H1 (cell line): Measurements from ENCODE around the gene P3H4. TPM values are rescaled to one million over a fixed set of nuclear protein-coding genes. Genes with fewer than 3 reads are reported as not detected.

Experiments used
- CTCF ChIA-PET: fragments of 300-600 bp; sonication (Branson Sonifier 250); formaldehyde crosslinking; loops from one replicate; lab custom pipeline; 2021; ENCODE audit not compliant: partially characterized antibody; lab: Charles Lee
- POLR2A ChIA-PET: fragments of 300-600 bp; sonication (Branson Sonifier 250); formaldehyde crosslinking; loops from one replicate; lab custom pipeline; 2021; ENCODE audit warnings: inconsistent platforms; ENCODE audit not compliant: partially characterized antibody; lab: Charles Lee
- DNase-seq, 2 experiments: peaks; one replicate each; pipeline versions ENCODE4 v3.0.0 to v3.0.0-alpha.2; 2010 to 2022; ENCODE audit warnings: low spot score in 2 of 2, low read depth in 1 of 2, mixed read lengths in 1 of 2
- FAIRE-seq: peaks from 2 replicates; lab custom pipeline; 2011; peaks lifted over from hg19 to GRCh38; lab: Jason Lieb, UNC
- H2AFZ ChIP-seq: 2 replicates; pipeline ENCODE4 v1.8.1; 2012; ENCODE audit warnings: low read length, inconsistent platforms
- H2AK5ac ChIP-seq: 2 replicates; pipeline ENCODE4 v1.6.1; 2013; ENCODE audit warnings: low read depth, low read length
- H2BK120ac ChIP-seq: replicated peaks from 2 replicates; pipeline ENCODE3; 2013; ENCODE audit warnings: low read depth, low read length, inconsistent platforms
- H2BK12ac ChIP-seq: 2 replicates; pipeline ENCODE4 v1.6.1; 2013; ENCODE audit warnings: low read depth, low read length
- H2BK15ac ChIP-seq: 2 replicates; pipeline ENCODE4 v1.6.1; 2013; ENCODE audit warnings: low read length
- H2BK20ac ChIP-seq: 2 replicates; pipeline ENCODE4 v1.6.1; 2013; ENCODE audit warnings: low read length
- H2BK5ac ChIP-seq: 2 replicates; pipeline ENCODE4 v1.6.1; 2013; ENCODE audit warnings: low read depth, low read length
- H3K14ac ChIP-seq: 2 replicates; pipeline ENCODE4 v1.6.1; 2013; ENCODE audit warnings: inconsistent platforms; ENCODE audit not compliant: insufficient read length
- H3K18ac ChIP-seq: 2 replicates; pipeline ENCODE4 v1.6.1; 2013; ENCODE audit warnings: low read length; ENCODE audit errors: extremely low read depth
- H3K23ac ChIP-seq: 2 replicates; pipeline ENCODE4 v1.6.1; 2013; ENCODE audit warnings: inconsistent platforms; ENCODE audit not compliant: insufficient read length
- H3K23me2 ChIP-seq: 2 replicates; pipeline ENCODE4 v1.6.1; 2013; ENCODE audit warnings: low read depth, low read length
- H3K27ac ChIP-seq: 2 replicates; pipeline ENCODE4 v1.6.1; 2011; ENCODE audit warnings: low read depth, low read length, inconsistent platforms
- H3K27me3 ChIP-seq, 4 experiments: replicated peaks in 1 of 4; 1 replicate in 1 of 4; 2 replicates in 3 of 4; pipeline versions ENCODE4 v1.6.1 to v1.8.1; 2011 to 2013; ENCODE audit warnings: low read length in 3 of 4, mild to moderate bottlenecking in 3 of 4, inconsistent platforms in 2 of 4, mixed read lengths in 2 of 4, moderate library complexity in 1 of 4; ENCODE audit not compliant: control insufficient read depth in 3 of 4, insufficient read depth in 3 of 4; ENCODE audit errors: extremely low read depth in 1 of 4
- H3K36me3 ChIP-seq, 4 experiments: 2 replicates each; pipeline versions ENCODE4 v1.6.1 to v1.8.1; 2011 to 2013; ENCODE audit warnings: mild to moderate bottlenecking in 4 of 4, low read length in 3 of 4, moderate library complexity in 2 of 4, control low read depth in 1 of 4, inconsistent platforms in 1 of 4; ENCODE audit not compliant: insufficient read depth in 4 of 4, control insufficient read depth in 2 of 4
- H3K4ac ChIP-seq: replicated peaks from 2 replicates; pipeline ENCODE3; 2013; ENCODE audit warnings: low read length, low read depth, mixed read lengths, inconsistent platforms; ENCODE audit not compliant: insufficient read length
- H3K4me1 ChIP-seq, 4 experiments: replicated peaks in 1 of 4; 1 replicate in 1 of 4; 2 replicates in 3 of 4; pipeline versions ENCODE4 v1.6.1 to v1.8.1; 2011 to 2013; ENCODE audit warnings: low read length in 3 of 4, inconsistent platforms in 2 of 4, mixed read lengths in 1 of 4; ENCODE audit not compliant: insufficient read depth in 4 of 4, control insufficient read depth in 3 of 4
- H3K4me2 ChIP-seq, 2 experiments: 2 replicates each; pipeline versions ENCODE4 v1.6.1 to v1.8.1; 2011 to 2013; ENCODE audit warnings: low read depth in 2 of 2, low read length in 2 of 2, control low read depth in 1 of 2, inconsistent platforms in 1 of 2, mild to moderate bottlenecking in 1 of 2; ENCODE audit not compliant: insufficient read depth in 1 of 2
- H3K4me3 ChIP-seq, 4 experiments: fragments of 200-600, 300-600 bp in 1 of 4; sonication (generic), shearing (Covaris generic), sonication (Bioruptor Twin) in 1 of 4; 2 replicates each; pipeline versions ENCODE4 v1.5.1 to v1.8.1; 2011 to 2016; ENCODE audit warnings: low read length in 4 of 4, low read depth in 3 of 4, control low read depth in 2 of 4, inconsistent platforms in 2 of 4, mild to moderate bottlenecking in 2 of 4, mixed read lengths in 1 of 4, moderate library complexity in 1 of 4; ENCODE audit not compliant: insufficient read depth in 2 of 4; ENCODE audit errors: extremely low read depth in 1 of 4
- H3K56ac ChIP-seq: replicated peaks from 2 replicates; pipeline ENCODE3; 2013; ENCODE audit warnings: low read depth, mild to moderate bottlenecking, mixed read lengths, low read length, inconsistent platforms; ENCODE audit not compliant: insufficient read length
- H3K79me1 ChIP-seq: 2 replicates; pipeline ENCODE4 v1.6.1; 2013; ENCODE audit warnings: low read depth, low read length, control low read depth
- H3K79me2 ChIP-seq, 2 experiments: 2 replicates each; pipeline versions ENCODE4 v1.6.1 to v1.8.1; 2012 to 2013; ENCODE audit warnings: low read length in 2 of 2, mild to moderate bottlenecking in 2 of 2, inconsistent platforms in 1 of 2; ENCODE audit not compliant: insufficient read depth in 2 of 2, control insufficient read depth in 1 of 2
- H3K9ac ChIP-seq, 4 experiments: replicated peaks in 1 of 4; 1 replicate in 1 of 4; 2 replicates in 3 of 4; pipeline versions ENCODE4 v1.6.1 to v1.8.1; 2011 to 2013; ENCODE audit warnings: low read depth in 3 of 4, low read length in 3 of 4, control low read depth in 2 of 4, mild to moderate bottlenecking in 2 of 4, moderate library complexity in 2 of 4, inconsistent platforms in 1 of 4; ENCODE audit errors: extremely low read depth in 1 of 4
- H3K9me3 ChIP-seq, 2 experiments: 2 replicates each; pipeline versions ENCODE4 v1.6.1 to v1.8.1; 2012 to 2013; ENCODE audit warnings: mild to moderate bottlenecking in 2 of 2, moderate library complexity in 2 of 2, control low read depth in 1 of 2, inconsistent platforms in 1 of 2, low read depth in 1 of 2, low read length in 1 of 2, mixed read lengths in 1 of 2; ENCODE audit not compliant: insufficient read depth in 2 of 2
- H4K20me1 ChIP-seq, 2 experiments: replicated peaks in 1 of 2; 2 replicates each; pipeline versions ENCODE3 to v1.8.1; 2011 to 2013; ENCODE audit warnings: inconsistent platforms in 2 of 2, low read length in 2 of 2, mild to moderate bottlenecking in 1 of 2; ENCODE audit not compliant: insufficient read depth in 2 of 2, control insufficient read depth in 1 of 2
- H4K5ac ChIP-seq: 2 replicates; pipeline ENCODE4 v1.6.1; 2013; ENCODE audit warnings: low read length, low read depth, mixed read lengths, inconsistent platforms; ENCODE audit not compliant: insufficient read length
- H4K8ac ChIP-seq: 2 replicates; pipeline ENCODE4 v1.8.0; 2013; ENCODE audit warnings: mild to moderate bottlenecking, moderate library complexity, low read length, inconsistent platforms; ENCODE audit not compliant: insufficient read depth; ENCODE audit errors: extremely low read depth
- H4K91ac ChIP-seq: replicated peaks from 2 replicates; pipeline ENCODE3; 2013; ENCODE audit warnings: low read length, mixed read lengths, inconsistent platforms; ENCODE audit not compliant: insufficient read length
- CHD2 ChIP-seq: IDR thresholded peaks from 2 replicates; pipeline ENCODE4 v1.6.1; 2012; ENCODE audit warnings: low read length, improper control_type of control experiment
- TEAD4 ChIP-seq: IDR thresholded peaks from 2 replicates; pipeline ENCODE4 v1.6.1; 2012; ENCODE audit warnings: low read depth, low read length, inconsistent platforms, mixed read lengths
- WGBS, 2 experiments: shearing (Covaris generic) in 1 of 2; methylation state at CpG; one replicate each; pipeline versions ENCODE4 v1.1.6 to v1.1.7; 2013 to 2015; ENCODE audit warnings: low lambda C conversion rate in 2 of 2, mixed read lengths in 2 of 2, inconsistent platforms in 1 of 2, low coverage in 1 of 2, missing lambda C conversion rate in 1 of 2; ENCODE audit not compliant: insufficient replicate concordance in 2 of 2, insufficient coverage in 1 of 2, insufficient read length in 1 of 2; ENCODE audit errors: extremely low coverage in 1 of 2, missing lambda C conversion rate in 1 of 2; 5-methylcytosine and 5-hydroxymethylcytosine counted together
- polyA plus RNA-seq, 7 experiments: library from polyadenylated mRNA; depleted of rRNA in 3 of 7; stranded (reverse) in 5 of 7; unstranded in 2 of 7; fragments of >200 nt in 5 of 7; fragments of 200-250 nt in 2 of 7; gene quantifications; 1 replicate in 5 of 7; 2 replicates in 1 of 7; 4 replicates in 1 of 7; pipeline versions ENCODE4 v1.2.1 to v1.2.3, GENCODE V29; 2011 to 2013; ENCODE audit warnings: missing spikeins in 2 of 7, mixed read lengths in 2 of 7
- total RNA-seq: library from RNA; stranded (reverse); fragmentation: NEBNext Ultra II Directional; extraction: Animal tissue kit (Norgen Biotek cat#: 25700); gene quantifications from 2 replicates; pipeline ENCODE4 v1.2.1, GENCODE V29; 2021
- TF ChIP-seq, protein P1 (sequence below): IDR thresholded peaks from 2 replicates; pipeline ENCODE4 v1.6.1; 2011; ENCODE audit warnings: low read length, improper control_type of control experiment

P3H4 gene
- total and polyA plus RNA-seq, 2 of the 8 experiments (the other 6 are each of a cell fraction or from before 2014, with no cell fraction given) = 23.4 to 26.7 TPM

DNA sequence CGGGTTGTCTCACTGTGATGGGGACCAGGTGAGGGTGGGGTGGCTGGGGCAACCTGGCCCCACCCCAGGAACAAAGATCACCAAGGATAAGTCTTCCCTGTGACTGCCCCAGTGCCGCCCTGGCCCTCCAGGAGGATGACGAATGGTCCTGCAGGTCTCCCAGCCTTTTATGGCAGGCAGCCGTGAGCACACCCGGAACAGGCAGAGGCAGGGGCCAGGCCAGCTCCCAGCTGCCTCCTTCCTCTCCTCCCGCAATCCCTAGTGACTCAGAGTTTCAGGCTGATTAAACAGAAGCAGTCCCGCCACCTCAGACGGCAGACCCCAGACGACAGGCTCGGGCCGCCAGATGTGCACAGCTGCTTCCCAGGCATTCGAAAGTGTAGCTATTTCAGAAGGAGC lies 38.6 kb downstream of the P3H4 start:
- H3K79me1 ChIP-seq = peaks cover 19% of the 10 kb centered on the region
- H4K91ac ChIP-seq = peak overlapping the region; percentile 40
- 78% methylated on average over 12 of the region's 12 CpGs; no CpG with 5 or more reads in 1 of the 2 experiments for WGBS, 2 experiments
- H3K79me2 ChIP-seq = peaks cover 0 to 35% of the 10 kb centered on the region in 2 experiments; a peak in 2 of 4 replicates
- peak overlapping the region; percentile 81 for H3K4ac ChIP-seq
- H3K18ac ChIP-seq = peak overlapping the region; percentile 24
- H2BK120ac ChIP-seq = no peak overlapping the region
- ChIA-PET POLR2A (interaction anchor here (0.7 to 7.5 kb wide), 10 partner anchors 12 to 92 kb away, joined by 3 to 83 read pairs (median 4); partner anchors contain the start of genes EIF1, JUP and KLHL11), CTCF (interaction anchor here (1.1 to 5.3 kb wide), 10 partner anchors 9 to 38 kb away, joined by 3 to 33 read pairs (median 8); partner anchors contain the start of genes JUP and P3H4)
- H4K8ac ChIP-seq = no peak overlapping the region; the same call in 1 of the 2 replicates
- peak overlapping the region; percentile 75; the same call in 1 of the 2 replicates for H2BK15ac ChIP-seq
- H3K4me3 ChIP-seq = no peak overlapping the region
- peaks cover 0 to 51% (median 34%) of the 10 kb centered on the region in 4 experiments; a peak in 6 of 7 replicates for H3K4me1 ChIP-seq
- no peak overlapping the region for H3K23ac ChIP-seq
- H3K23me2 ChIP-seq = no peaks in the 10 kb centered on the region; the same call in 1 of the 2 replicates
- H3K4me2 ChIP-seq = no peak overlapping the region
- TF ChIP-seq TEAD4 (no peak), CHD2 (no peak)
- TF ChIP-seq, protein P1, sequence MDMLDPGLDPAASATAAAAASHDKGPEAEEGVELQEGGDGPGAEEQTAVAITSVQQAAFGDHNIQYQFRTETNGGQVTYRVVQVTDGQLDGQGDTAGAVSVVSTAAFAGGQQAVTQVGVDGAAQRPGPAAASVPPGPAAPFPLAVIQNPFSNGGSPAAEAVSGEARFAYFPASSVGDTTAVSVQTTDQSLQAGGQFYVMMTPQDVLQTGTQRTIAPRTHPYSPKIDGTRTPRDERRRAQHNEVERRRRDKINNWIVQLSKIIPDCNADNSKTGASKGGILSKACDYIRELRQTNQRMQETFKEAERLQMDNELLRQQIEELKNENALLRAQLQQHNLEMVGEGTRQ = no peak
- peaks cover 6 to 24% of the 10 kb centered on the region in 2 experiments for H4K20me1 ChIP-seq
- H3K14ac ChIP-seq = no peak overlapping the region
- peak overlapping the region; percentile 80; the same call in 1 of the 2 replicates for H2BK12ac ChIP-seq
- FAIRE-seq (no peak), DNase-seq (peak in 1 of 2 experiments; percentile 57)
- H2AK5ac ChIP-seq = 0 out of 2 replicates have a peak overlapping the region, but pooled peaks have one; percentile 32
- no peak overlapping the region for H4K5ac ChIP-seq
- H2AFZ ChIP-seq = no peak overlapping the region
- H3K56ac ChIP-seq = no peak overlapping the region
- H3K9ac ChIP-seq = no peak overlapping the region
- H3K36me3 ChIP-seq = peaks cover 10 to 23% (median 21%) of the 10 kb centered on the region in 4 experiments; a peak in 5 of 8 replicates
- peak overlapping the region; percentile 86; the same call in 1 of the 2 replicates for H2BK20ac ChIP-seq
- no peak overlapping the region for H3K27ac ChIP-seq
- H3K27me3 ChIP-seq = no peaks in the 10 kb centered on the region
- H3K9me3 ChIP-seq = no peaks in the 10 kb centered on the region
- peak overlapping the region; percentile 87 for H2BK5ac ChIP-seq
